ENCODE data around the gene GALNT12.

GALNT12 gene, protein sequence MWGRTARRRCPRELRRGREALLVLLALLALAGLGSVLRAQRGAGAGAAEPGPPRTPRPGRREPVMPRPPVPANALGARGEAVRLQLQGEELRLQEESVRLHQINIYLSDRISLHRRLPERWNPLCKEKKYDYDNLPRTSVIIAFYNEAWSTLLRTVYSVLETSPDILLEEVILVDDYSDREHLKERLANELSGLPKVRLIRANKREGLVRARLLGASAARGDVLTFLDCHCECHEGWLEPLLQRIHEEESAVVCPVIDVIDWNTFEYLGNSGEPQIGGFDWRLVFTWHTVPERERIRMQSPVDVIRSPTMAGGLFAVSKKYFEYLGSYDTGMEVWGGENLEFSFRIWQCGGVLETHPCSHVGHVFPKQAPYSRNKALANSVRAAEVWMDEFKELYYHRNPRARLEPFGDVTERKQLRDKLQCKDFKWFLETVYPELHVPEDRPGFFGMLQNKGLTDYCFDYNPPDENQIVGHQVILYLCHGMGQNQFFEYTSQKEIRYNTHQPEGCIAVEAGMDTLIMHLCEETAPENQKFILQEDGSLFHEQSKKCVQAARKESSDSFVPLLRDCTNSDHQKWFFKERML
- 12.5 to 13.3 reads per million in 2 donors for total RNA-seq

DNA sequence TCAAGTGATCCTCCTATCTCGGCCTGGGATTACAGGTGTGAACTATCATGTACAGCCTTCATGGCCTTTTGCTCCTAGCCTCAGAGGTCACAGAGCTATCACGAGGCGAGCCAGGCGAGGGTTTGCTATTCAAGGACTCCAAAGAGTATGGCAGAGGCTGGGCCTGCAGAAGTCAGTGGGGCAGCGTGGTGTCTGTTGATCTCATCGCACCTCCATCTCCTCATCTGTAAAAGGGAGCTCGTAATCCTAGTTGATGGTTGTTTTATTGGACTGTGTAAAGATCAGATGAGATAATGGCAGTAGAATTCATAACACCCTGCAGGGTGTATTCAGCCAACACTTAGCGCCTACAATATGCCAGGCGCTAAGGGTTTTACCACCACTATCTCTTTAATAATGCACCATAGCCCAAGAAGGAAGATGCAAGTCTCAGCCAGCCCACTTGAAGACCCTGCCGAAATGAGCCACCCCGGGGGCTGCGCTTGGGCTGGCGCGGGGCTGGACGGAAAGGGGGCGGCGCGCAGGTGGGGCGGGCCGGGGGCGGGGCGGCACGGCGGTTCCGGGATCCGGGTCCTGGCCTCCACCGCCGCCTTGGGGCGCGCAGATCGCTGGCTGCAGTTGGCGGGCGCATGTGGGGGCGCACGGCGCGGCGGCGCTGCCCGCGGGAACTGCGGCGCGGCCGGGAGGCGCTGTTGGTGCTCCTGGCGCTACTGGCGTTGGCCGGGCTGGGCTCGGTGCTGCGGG is at the start of gene GALNT12:
TSS of gene GALNT12 (plus strand) at position 601 of the 744 bp plus-strand sequence. CDS start at position 630, 29 bp downstream.
- DNase-seq: peak; percentile 50

DNA sequence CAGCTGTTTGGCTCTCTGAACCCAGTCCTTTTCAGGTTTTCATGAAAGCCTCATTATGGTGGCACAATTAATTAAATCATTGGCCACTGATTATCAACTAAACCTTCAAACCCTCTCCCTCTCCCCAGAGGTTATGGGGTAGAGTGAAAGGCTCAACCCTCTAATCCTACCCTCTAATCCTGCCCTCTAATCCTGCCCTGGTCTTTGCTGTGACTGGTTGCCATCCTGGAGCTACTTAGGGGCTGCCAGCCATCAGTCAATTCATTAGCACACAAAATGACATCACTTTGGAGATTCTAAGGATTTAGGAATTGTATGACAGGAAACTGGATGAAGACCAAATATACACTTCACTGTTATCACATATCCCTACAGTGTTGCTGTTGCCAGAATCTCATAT is 47.2 kb upstream of the GALNT12 start:
- no peak for DNase-seq

DNA sequence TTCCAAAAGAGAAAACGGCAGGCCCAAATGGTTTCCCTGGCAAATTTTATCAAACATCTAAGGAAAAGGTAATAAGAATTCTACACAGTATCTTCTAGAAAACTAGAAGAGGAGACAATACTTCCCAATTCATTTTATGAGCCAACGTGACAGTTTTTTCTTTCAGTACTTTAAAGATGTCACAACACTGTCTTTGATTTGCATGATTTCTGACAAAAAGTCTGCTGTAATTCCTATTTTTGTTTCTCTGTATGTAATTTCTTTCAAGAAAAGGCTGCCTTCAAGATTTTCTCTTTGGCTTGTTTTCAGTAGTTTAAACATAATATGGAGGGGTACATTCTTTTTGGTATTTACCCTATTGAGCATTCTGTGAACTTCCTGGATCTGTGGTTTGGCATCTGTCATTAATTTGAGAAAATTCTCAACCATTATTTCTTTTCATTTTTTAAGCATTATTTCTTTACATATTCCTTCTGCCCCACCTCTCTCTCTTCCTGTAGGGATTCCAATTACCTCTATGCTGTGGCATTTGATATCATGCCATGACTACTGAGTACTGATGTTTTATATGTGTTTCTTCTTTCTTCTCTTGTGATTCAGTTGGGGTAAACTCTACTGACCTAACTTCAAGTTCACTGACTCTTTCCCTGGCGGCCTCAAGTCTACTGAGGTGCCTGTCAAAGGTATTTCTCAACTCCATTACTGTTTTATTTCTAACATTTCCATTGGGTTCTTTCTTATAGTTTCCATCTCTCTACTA is 43.3 kb upstream of the GALNT12 start:
- DNase-seq: no peak

DNA sequence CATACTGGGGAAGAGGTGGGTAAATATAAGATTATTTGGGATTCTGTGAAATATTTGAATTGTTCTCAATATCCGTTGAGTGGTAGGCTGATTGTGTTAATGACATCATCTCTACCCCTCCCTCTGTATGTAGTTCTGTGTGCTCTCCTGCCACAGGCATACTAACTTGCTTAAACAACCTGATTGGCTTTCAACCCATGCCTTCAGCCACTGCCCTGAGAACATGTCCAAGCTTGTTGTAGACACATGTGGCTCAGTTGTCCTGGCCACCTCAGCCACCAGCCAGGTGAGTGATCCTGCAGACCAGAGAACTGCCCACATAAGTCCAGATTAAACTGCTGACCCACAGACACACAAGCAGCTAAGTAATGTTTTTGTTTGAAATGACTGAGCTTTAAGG is 42.2 kb upstream of the GALNT12 start:
- DNase-seq: no peak

DNA sequence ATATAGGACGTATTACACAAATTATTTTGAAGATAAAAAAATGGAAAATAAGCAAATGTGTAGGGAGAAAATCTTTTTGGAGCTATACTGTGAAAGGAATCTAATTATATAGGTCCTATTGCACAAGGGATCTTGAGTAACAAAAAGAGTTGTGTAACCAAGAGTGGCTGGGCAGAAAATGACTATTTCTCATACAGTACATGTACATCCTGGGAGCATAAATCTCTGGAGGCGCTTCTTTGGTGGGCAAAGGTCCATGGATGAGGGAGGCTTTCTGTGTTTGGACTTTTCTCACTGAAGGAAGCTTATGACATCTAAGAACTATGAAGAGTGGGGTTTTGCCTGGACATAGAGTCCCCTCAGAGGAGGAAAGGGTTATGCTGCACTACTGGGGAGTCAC is 40.9 kb upstream of the GALNT12 start:
- no peak for DNase-seq

DNA sequence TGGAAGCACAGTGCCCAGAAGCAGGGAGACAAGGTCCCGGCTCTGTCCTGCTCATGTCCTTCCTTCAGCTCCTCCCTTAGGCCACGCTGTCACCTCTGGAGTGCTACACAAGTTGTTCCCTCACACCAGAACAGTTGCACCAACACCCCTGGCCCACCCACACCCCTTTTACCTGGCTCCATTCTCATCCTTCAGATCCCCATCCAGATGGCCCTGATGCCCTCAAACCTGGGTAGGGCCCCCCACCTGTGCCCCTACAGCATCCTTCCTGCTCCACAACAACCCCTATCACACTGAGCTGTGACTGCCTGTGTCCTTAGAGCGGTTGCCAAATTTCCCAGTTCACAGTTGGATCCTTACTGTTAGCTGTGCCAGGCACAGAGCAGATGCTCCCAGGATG is 40.3 kb upstream of the GALNT12 start:
- DNase-seq: no peak

DNA sequence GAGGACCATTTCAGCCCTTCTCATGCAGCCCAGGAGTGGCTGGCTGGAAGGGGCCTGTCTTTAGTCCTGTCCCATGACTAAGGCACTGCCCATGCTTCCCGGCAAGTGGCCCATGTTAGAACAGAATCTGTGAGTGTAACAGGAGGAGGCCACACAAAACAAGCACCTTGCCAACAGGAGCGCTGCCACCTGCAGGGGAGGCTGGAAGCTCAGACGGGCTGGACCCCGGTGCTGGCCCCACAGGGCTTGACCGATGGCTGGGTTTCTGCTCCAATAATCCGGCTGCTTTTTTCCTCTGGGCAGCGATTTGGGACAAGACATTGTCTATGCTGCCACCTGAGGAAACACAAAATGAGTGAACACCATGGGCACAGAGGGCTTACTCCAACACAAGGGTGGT is 39.6 kb upstream of the GALNT12 start:
- DNase-seq: no peak

DNA sequence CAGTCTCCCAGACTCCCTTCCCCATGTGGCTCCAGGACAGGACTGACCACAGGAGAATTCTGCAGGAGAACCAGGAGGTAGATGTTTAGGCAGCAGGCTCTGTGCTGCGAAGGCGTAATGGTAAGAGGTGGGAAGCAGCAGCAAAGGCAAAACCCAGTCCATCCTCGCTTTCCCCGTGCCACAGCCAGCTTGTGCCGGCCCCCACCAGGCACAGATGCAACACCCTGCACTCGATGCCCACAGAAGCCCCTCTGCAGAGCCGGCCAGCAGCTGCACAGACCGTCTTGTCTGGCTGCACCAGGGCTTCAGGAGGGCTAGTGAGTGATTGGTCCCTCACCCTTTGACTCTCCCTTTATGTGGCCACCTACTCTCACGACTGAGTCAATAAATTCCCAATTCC is 39.1 kb upstream of the GALNT12 start:
- DNase-seq: no peak

DNA sequence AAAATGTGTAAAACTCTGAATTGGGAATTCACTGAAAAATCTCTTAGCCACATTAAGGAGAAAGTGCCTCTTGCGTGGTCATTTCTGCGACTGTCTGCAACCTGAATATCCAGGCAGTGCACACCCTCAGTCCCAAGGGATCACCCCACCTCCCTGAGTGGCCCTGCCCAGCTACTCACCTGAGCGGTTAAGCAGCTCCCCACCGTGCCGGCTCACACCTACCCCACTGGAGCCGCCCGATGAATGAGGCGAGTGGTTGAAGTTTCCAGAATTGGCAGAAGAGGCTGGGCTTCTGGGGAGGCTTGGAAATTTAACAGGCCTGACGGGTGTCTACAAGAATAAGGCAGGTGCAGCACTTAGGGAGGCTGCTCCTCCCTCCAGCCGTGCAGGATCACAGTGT is 36.8 kb upstream of the GALNT12 start:
- DNase-seq: no peak

DNA sequence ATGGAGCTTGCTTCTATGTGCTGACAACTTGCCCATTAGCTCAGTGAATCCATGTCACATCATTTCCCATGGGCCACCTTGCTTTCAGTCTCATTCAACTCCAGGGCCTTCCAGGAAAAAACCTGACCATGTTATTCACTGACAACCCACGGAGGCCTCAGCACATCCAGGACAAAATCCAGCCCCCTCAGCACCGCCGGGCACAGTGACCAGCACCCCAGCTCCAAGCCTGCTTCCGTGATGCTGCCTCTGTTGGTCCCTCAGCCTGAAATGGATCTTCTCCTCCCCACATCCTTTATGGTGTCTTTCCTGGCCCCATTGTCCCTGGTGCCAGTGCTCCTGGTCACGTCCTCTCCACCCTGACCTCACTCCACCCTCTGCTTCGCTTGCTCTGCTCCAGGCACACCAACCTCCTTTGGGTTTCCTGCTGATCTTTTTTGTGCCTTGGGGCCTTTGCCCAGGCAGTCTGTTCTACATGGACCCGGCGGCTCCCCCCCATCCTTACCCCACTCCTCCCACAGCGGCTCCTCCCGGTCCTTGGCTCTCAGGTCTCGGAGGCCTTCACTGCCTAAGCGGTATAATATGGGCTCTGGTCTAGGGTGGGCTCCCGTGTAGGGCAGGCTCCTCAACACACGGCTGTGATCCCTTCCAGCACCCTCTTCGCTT is 36.1 kb upstream of the GALNT12 start:
- DNase-seq: no peak

DNA sequence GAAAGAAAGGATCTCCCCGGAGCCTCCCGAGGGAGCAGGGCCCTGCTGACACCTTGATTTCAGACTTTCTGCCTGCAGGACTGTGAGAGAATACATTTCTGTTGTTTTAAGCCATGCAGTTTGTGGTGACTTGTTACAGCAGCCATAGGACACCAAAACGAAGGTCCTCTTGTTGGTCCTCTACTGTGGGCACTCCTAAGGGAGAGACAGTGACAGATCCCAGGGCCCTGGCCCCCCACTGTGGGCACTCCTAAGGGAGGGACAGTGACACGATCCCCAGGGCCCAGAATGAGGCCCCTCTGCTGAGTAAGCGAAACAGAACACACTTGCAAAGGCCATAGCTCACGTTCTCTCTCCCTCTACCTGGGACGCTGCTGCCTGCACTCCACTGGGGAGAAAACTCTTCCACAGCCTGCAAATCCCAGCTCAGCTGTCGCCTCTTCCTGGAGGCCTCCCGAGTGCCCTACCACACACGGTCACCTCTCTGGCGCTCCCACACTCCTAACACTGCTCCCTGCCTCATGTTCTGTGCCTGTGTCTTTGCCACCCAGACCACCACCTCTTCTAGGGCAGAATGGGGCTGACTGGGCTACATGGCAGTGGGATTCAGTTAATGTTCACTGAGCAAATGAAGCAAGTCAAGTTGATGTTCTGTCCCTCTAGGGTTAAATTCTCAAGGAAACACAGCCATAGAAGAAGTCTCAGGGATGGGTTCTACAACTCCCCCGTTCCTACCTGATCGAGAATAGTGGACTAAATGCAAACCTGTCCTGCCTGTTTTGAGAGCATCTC is 34.9 kb upstream of the GALNT12 start:
- DNase-seq: no peak

DNA sequence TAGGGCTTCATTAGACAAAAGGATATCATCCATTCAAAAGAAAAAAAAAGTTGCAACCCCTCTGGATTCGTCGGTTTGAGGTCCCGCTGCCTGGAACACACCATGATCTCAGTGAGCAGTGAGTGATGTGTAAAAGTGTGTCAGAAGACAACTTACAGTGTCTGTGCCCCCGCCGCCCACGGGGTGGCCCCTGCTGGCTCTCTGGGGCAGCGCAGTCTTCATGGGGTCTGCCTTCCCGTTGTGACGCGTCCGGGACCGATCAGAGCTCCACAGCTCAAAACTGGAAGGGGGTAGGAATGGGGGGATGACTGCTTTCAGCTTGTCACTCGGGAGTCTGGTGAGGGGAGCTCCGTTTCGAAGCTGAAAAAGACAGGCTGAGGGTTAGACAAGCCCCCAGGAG is 33.7 kb upstream of the GALNT12 start:
- no peak for DNase-seq

DNA sequence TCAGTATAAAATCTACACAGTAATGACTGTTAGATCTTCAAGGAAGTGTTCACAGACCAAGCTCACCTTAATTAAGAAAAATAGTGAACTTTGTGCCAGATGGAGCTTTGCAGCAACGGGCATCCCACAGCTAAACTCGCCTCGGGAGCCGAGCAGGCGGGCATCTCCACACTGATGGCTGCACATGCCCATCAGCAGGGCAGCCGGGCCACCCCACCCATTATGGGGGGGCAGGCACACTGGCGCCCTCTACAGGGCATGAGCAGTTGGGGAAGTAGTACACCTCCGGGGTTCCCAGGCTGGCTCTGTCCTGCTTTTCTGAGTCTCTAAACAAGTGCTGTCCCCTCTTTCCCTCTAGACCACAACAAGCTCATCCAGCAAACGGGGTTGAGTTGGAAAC is 32.7 kb upstream of the GALNT12 start:
- no peak for DNase-seq

DNA sequence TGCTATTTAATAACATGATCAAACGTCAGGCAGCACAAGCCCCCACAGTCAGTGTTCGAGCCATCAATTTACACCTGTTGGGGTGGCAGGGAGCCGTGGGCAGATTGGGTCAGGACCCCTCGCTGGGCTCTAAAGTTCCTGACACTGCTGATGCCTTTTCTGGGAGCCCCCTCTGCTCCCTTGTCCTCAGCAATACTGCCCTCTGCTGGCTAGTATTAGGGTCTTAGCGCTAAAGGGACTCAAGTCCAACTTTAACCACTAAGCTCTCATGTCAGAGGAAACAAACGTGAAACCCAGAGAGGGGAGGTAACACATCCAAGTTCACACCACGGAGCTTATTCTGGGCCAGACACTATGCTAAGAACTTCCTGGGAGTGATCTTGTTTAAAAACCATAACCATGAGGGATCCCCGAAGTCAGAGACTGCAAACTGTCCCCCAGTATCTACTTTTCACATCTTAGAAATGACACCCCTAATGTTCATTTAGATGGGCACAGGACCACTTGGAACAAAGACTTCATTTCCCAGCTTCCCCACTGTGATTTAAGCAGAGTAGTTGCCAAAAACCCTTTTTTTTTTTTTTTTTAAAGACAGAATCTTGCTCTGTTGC is 31.5 kb upstream of the GALNT12 start:
- DNase-seq: no peak

DNA sequence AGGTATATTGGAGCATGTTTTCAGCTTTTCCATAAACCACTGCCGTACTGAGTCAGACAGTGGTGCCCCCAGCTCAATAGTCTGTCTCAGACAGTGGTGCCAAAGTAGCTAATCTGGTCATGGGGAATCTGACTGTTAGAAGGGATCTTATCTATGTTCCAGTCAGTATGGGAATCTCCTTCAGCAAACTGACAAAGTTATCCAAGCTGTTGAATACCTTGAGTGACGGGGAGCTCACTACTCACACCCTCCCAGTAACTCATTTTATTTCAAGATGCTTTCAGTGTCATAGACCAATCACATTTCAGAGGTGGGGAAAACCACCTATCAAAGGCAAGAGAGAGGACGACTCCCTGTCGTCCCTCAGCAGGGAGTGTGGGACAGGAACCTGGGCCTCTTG is 29.9 kb upstream of the GALNT12 start:
- DNase-seq: no peak

DNA sequence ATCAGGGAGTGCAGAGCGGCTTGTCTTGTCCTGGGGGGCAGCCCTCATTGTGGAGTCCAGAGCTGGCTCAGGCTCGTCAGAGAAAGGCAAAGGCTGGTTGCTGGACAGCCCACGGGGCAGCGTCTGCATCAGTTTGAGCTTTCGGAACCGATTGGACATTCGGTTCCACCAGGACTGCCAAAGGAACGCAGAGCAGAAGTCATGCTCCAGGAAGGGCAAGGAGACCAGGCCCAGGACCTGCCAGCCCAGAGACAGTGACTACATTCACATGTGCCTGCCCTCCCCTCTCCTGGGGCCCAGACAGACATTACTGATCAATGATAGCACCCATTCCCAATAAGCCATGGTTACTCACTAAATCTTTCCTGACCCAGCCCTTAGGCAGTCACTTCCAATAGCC is 29.2 kb upstream of the GALNT12 start:
- DNase-seq: no peak

DNA sequence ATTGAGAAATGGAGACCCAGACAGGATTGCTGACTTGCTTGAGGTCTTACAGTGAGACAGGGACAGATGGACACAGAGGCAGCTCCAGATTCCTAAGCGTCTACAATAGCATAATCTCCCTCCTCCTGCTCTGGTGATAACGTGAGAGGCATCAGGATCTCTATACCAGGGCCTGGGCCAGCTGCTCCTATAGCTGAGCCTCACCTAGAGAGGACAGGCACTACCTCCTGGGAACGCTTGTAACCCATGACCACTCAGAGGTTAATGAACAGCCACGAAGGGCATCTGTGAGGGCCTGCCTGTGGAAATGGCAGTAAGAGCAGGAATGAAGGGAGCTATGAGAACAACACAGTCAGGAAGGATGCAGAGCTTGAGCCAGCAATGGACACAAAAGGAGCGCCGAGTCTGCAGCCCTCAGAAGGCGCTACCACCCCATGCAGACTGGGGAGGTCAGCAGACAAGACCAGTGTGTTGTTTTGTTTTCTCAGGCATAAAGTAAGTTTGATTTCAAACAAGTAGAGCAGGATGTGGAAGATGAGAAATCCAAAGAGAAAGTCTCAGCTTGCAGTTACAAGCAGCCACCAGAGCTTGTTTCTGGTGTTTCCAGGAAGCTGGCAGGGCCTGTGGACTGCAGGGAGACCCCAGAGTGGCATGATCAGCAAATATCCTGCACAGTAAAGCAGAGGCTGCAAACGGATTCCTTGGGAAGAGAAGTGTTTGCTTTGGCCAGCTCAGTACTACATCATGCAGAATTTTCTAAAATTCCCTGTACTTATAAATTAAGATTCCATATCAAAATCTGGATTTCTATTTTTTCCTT is 28.5 kb upstream of the GALNT12 start:
- no peak for DNase-seq

DNA sequence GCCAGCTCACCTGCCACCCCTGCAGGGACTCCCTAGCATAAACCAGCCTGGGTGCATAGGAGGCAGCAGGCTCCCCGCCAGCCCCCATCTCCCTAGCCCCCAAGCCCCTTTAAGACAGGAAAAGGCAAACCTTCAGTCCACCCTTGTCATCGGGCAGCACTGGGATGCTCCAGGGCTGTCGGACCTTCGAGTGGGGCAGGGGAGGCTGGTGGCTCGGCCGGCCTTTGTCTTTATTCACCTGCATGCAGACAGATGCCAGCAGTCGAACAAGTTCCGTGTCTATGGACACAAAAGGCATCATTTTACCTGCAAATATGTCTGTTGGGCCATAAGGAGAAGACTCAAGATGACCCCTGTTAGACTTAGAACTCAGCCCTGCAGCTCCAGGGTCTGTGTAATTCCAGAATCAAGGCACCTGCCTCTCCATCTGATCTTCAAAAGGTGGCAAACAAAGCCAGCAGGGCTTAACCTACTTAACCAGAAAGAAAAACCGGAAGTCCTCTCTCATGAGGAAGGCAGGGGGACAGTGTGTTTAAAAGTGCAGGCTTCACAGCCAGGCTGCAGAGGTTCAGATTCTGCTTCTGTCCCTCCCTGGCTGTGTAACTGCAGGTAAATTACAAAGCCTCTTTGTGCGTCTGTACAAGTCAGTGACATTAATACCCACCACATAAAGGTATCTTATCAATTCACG is 27.3 kb upstream of the GALNT12 start:
- no peak for DNase-seq

DNA sequence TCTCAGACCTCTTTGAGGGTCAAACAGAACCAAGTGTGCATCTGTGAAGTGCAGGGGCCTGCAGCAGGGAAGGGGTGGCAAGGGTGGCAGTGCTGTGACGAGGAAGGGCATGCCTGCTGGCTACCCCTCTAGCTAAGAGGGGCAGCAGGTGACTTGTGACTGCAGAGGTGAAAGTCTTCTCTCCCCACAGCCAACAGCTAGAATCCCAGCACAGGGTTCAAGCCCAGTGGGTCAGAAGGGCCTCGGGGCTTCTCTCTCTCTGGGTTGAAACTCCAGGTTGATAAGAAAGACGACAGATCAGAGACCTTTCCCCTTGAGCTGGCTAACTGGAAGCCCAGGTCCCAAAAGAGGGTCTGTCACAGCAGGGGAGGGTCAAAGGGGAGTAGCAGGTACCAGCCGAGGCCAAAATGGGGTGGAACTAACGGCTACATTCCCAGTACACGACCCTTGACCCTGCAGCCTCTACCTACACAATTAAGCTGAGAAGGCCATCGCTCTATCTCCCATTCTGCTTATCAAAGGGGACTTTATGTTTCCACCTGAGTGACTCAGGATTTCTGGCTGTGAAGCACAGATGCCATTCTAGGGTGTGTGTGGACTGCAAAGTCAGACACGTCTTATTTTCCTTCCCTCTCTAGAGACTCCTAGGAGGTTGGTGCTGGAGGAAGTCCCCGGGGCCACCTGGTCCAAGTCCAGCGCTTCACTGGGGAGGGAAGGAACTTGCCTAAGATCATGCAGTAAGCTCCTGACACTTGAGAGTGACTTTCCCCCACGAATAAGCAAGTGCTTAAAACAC is 25.7 kb upstream of the GALNT12 start:
- DNase-seq: no peak
